ENCODE data around the gene MAGI2. TPM values are rescaled to one million over a fixed set of nuclear protein-coding genes. Genes with fewer than 3 reads are reported as not detected.

MAGI2 gene
- total RNA-seq, 5 donors from 2014 or later (not counting 1 experiment from before 2014, with no cell fraction given), result 0.10 to 0.77 (median 0.22) TPM

GRCh38 chr7:78346827-78347226 is 1106.6 kb downstream of the MAGI2 start:
- CTCF ChIA-PET, result no interaction called here
- H3K4me3 Mint-ChIP-seq, result no peak overlapping the region
- H3K4me1 ChIP-seq (ENCODE audit: control insufficient read depth in 1 of 2, extremely low read depth in 1 of 2, insufficient read depth in 2 of 2, low read length in 2 of 2), result no peaks in the 10 kb centered on the region
- ATAC-seq (replicated peaks in 1 of 4) (no peak), DNase-seq (no peak)
- no peak overlapping the region for H3K27ac ChIP-seq (ENCODE audit: low read length)
- H3K4me3 ChIP-seq (ENCODE audit: control insufficient read depth in 1 of 2, extremely low read depth in 1 of 2, low read length in 1 of 2), result no peak overlapping the region
- no peaks in the 10 kb centered on the region for H3K27me3 Mint-ChIP-seq
- 82% methylated on average over 4 of the region's 4 CpGs for WGBS (ENCODE audit: insufficient coverage)
- H3K27me3 ChIP-seq (replicated peaks in 1 of 2; ENCODE audit: control insufficient read depth in 2 of 2, extremely low read depth in 1 of 2, insufficient read depth in 2 of 2, low read length in 1 of 2), result no peaks in the 10 kb centered on the region
- POLR2A ChIA-PET, result no interaction called here
- H3K27ac Mint-ChIP-seq, result no peak overlapping the region
- no peaks in the 10 kb centered on the region for H3K9me3 ChIP-seq
- H3K9me3 Mint-ChIP-seq, result no peaks in the 10 kb centered on the region
- no peaks in the 10 kb centered on the region for H3K36me3 Mint-ChIP-seq
- H3K36me3 ChIP-seq (ENCODE audit: control insufficient read depth in 2 of 2, extremely low read depth in 1 of 2, insufficient read depth in 1 of 2, low read length in 1 of 2), result no peaks in the 10 kb centered on the region
- no peaks in the 10 kb centered on the region for H3K4me1 Mint-ChIP-seq

- Histone ChIP-seq H3K27ac (ENCODE audit: low read length) (no peak overlapping the region), H3K27me3 (replicated peaks in 1 of 2; ENCODE audit: control insufficient read depth in 2 of 2, extremely low read depth in 1 of 2, insufficient read depth in 2 of 2, low read length in 1 of 2) (no peaks in the 10 kb centered on the region), H3K4me1 (ENCODE audit: control insufficient read depth in 1 of 2, extremely low read depth in 1 of 2, insufficient read depth in 2 of 2, low read length in 2 of 2) (no peaks in the 10 kb centered on the region), H3K4me3 (ENCODE audit: control insufficient read depth in 1 of 2, extremely low read depth in 1 of 2, low read length in 1 of 2) (no peak overlapping the region), H3K9me3 (no peaks in the 10 kb centered on the region), H3K36me3 (ENCODE audit: control insufficient read depth in 2 of 2, extremely low read depth in 1 of 2, insufficient read depth in 1 of 2, low read length in 1 of 2) (no peaks in the 10 kb centered on the region)
- no peak for ATAC-seq (replicated peaks in 1 of 4)
- ChIA-PET CTCF (no interaction called here), POLR2A (no interaction called here)
- DNase-seq, result no peak
- H3K9me3 Mint-ChIP-seq, result no peaks in the 10 kb centered on the region
- no peaks in the 10 kb centered on the region for H3K4me1 Mint-ChIP-seq
- H3K36me3 Mint-ChIP-seq, result no peaks in the 10 kb centered on the region
- no peak overlapping the region for H3K27ac Mint-ChIP-seq
- WGBS (ENCODE audit: insufficient coverage), result 50% methylated on average over 1 of the region's 3 CpGs
- H3K27me3 Mint-ChIP-seq, result no peaks in the 10 kb centered on the region
- H3K4me3 Mint-ChIP-seq, result no peak overlapping the region
Observed at GRCh38 chr7:78345979-78346378, 1107.5 kb downstream of the MAGI2 start.

GRCh38 chr7:78345293-78345911 is 1108.1 kb downstream of the MAGI2 start:
- WGBS (ENCODE audit: insufficient coverage), result 93% methylated on average over 10 of the region's 14 CpGs
- Histone ChIP-seq H3K27me3 (replicated peaks in 1 of 2; ENCODE audit: control insufficient read depth in 2 of 2, extremely low read depth in 1 of 2, insufficient read depth in 2 of 2, low read length in 1 of 2) (no peaks in the 10 kb centered on the region), H3K27ac (ENCODE audit: low read length) (no peak overlapping the region), H3K9me3 (no peaks in the 10 kb centered on the region), H3K4me1 (ENCODE audit: control insufficient read depth in 1 of 2, extremely low read depth in 1 of 2, insufficient read depth in 2 of 2, low read length in 2 of 2) (no peaks in the 10 kb centered on the region), H3K36me3 (ENCODE audit: control insufficient read depth in 2 of 2, extremely low read depth in 1 of 2, insufficient read depth in 1 of 2, low read length in 1 of 2) (no peaks in the 10 kb centered on the region), H3K4me3 (ENCODE audit: control insufficient read depth in 1 of 2, extremely low read depth in 1 of 2, low read length in 1 of 2) (no peak overlapping the region)
- POLR2A ChIA-PET, result no interaction called here
- Mint-ChIP-seq H3K27me3 (no peaks in the 10 kb centered on the region), H3K4me1 (no peaks in the 10 kb centered on the region), H3K27ac (no peak overlapping the region), H3K36me3 (no peaks in the 10 kb centered on the region), H3K4me3 (no peak overlapping the region), H3K9me3 (no peaks in the 10 kb centered on the region)
- CTCF ChIA-PET, result no interaction called here
- DNase-seq, result no peak
- no peak for ATAC-seq (replicated peaks in 1 of 4)

GRCh38 chr7:78334426-78334825 is 1119.0 kb downstream of the MAGI2 start:
- Mint-ChIP-seq H3K27me3 (no peaks in the 10 kb centered on the region), H3K36me3 (no peaks in the 10 kb centered on the region), H3K9me3 (no peaks in the 10 kb centered on the region), H3K4me3 (no peak overlapping the region), H3K27ac (no peak overlapping the region), H3K4me1 (no peaks in the 10 kb centered on the region)
- H3K4me1 ChIP-seq (ENCODE audit: control insufficient read depth in 1 of 2, extremely low read depth in 1 of 2, insufficient read depth in 2 of 2, low read length in 2 of 2), result no peaks in the 10 kb centered on the region
- H3K27me3 ChIP-seq (replicated peaks in 1 of 2; ENCODE audit: control insufficient read depth in 2 of 2, extremely low read depth in 1 of 2, insufficient read depth in 2 of 2, low read length in 1 of 2), result no peaks in the 10 kb centered on the region
- no peak overlapping the region for H3K4me3 ChIP-seq (ENCODE audit: control insufficient read depth in 1 of 2, extremely low read depth in 1 of 2, low read length in 1 of 2)
- no peaks in the 10 kb centered on the region for H3K9me3 ChIP-seq
- POLR2A ChIA-PET, result no interaction called here
- ATAC-seq (replicated peaks in 1 of 4), result no peak
- no peak for DNase-seq
- no peak overlapping the region for H3K27ac ChIP-seq (ENCODE audit: low read length)
- no CpG with 5 or more reads among the region's 3 CpGs for WGBS (ENCODE audit: insufficient coverage)
- CTCF ChIA-PET, result no interaction called here
- no peaks in the 10 kb centered on the region for H3K36me3 ChIP-seq (ENCODE audit: control insufficient read depth in 2 of 2, extremely low read depth in 1 of 2, insufficient read depth in 1 of 2, low read length in 1 of 2)

- ChIA-PET CTCF (no interaction called here), POLR2A (no interaction called here)
- H3K4me3 Mint-ChIP-seq, result no peak overlapping the region
Observed at GRCh38 chr7:78333530-78334425, 1119.7 kb downstream of the MAGI2 start.

GRCh38 chr7:78329001-78329655 is 1124.3 kb downstream of the MAGI2 start:
- Mint-ChIP-seq H3K4me3 (no peak overlapping the region), H3K9me3 (no peaks in the 10 kb centered on the region), H3K27me3 (no peaks in the 10 kb centered on the region), H3K36me3 (no peaks in the 10 kb centered on the region), H3K27ac (no peak overlapping the region), H3K4me1 (no peaks in the 10 kb centered on the region)
- Histone ChIP-seq H3K27ac (ENCODE audit: low read length) (no peak overlapping the region), H3K36me3 (ENCODE audit: control insufficient read depth in 2 of 2, extremely low read depth in 1 of 2, insufficient read depth in 1 of 2, low read length in 1 of 2) (no peaks in the 10 kb centered on the region), H3K4me3 (ENCODE audit: control insufficient read depth in 1 of 2, extremely low read depth in 1 of 2, low read length in 1 of 2) (no peak overlapping the region), H3K27me3 (replicated peaks in 1 of 2; ENCODE audit: control insufficient read depth in 2 of 2, extremely low read depth in 1 of 2, insufficient read depth in 2 of 2, low read length in 1 of 2) (no peaks in the 10 kb centered on the region), H3K4me1 (ENCODE audit: control insufficient read depth in 1 of 2, extremely low read depth in 1 of 2, insufficient read depth in 2 of 2, low read length in 2 of 2) (no peaks in the 10 kb centered on the region), H3K9me3 (no peaks in the 10 kb centered on the region)
- ChIA-PET POLR2A (no interaction called here), CTCF (no interaction called here)
- 0% methylated on average over 1 of the region's 1 CpG for whole genome bisulfite sequencing (ENCODE audit: insufficient coverage)
- no peak for ATAC-seq (replicated peaks in 1 of 4)
- no peak for DNase-seq

More at GRCh38 chr7:78333530-78334425, 1119.7 kb downstream of the MAGI2 start:
- Histone ChIP-seq H3K4me3 (ENCODE audit: control insufficient read depth in 1 of 2, extremely low read depth in 1 of 2, low read length in 1 of 2) (no peak overlapping the region), H3K27ac (ENCODE audit: low read length) (no peak overlapping the region), H3K36me3 (ENCODE audit: control insufficient read depth in 2 of 2, extremely low read depth in 1 of 2, insufficient read depth in 1 of 2, low read length in 1 of 2) (no peaks in the 10 kb centered on the region), H3K4me1 (ENCODE audit: control insufficient read depth in 1 of 2, extremely low read depth in 1 of 2, insufficient read depth in 2 of 2, low read length in 2 of 2) (no peaks in the 10 kb centered on the region), H3K9me3 (no peaks in the 10 kb centered on the region), H3K27me3 (replicated peaks in 1 of 2; ENCODE audit: control insufficient read depth in 2 of 2, extremely low read depth in 1 of 2, insufficient read depth in 2 of 2, low read length in 1 of 2) (no peaks in the 10 kb centered on the region)
- Mint-ChIP-seq H3K27me3 (no peaks in the 10 kb centered on the region), H3K4me1 (no peaks in the 10 kb centered on the region), H3K9me3 (no peaks in the 10 kb centered on the region), H3K36me3 (no peaks in the 10 kb centered on the region), H3K27ac (no peak overlapping the region)
- WGBS (ENCODE audit: insufficient coverage), result 88% methylated on average over 5 of the region's 8 CpGs
- ATAC-seq (replicated peaks in 1 of 4) (no peak), DNase-seq (no peak)
